Keratinocyte (primary cell): ENCODE results near the gene KCNK18.

ENCODE experiments used
- EZH2 ChIP-seq: IDR thresholded peaks from one replicate; pipeline ENCODE4 v1.6.1; 2012; ENCODE audit warnings: inconsistent platforms, mild to moderate bottlenecking, low read length, moderate library complexity
- TF ChIP-seq, protein P1 (sequence below), 3 experiments: IDR thresholded peaks in 1 of 3; conservative IDR thresholded peaks in 1 of 3; optimal IDR thresholded peaks in 1 of 3; 2 replicates in 2 of 3; 3 replicates in 1 of 3; pipeline versions ENCODE3 to v1.5.1; 2011; ENCODE audit warnings: low read length in 3 of 3, mild to moderate bottlenecking in 3 of 3, moderate library complexity in 2 of 3, control low read depth in 1 of 3, inconsistent platforms in 1 of 3; ENCODE audit not compliant: insufficient read depth in 2 of 3; ENCODE audit errors: extremely low read depth in 1 of 3

DNA sequence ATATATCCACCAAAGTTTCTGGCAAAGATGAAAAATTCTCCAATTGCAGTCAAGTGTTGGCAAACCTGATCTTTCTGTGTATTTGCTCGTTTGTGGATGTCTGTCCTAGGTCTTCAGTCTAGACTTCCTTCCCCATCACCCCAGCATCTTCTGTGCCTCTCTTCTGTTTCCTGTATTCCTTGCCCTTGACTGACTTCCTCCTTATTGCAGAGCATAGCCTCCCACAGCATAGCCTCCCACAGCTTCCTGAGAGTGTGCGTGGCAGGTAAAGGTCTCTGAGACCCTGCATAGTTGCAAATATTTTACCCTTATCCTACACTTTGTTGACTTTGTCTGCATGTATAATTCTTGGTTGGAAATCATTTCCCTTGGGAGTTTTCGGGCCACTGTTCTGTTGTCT is 62.0 kb downstream of the KCNK18 start:
- TF ChIP-seq, protein P1, sequence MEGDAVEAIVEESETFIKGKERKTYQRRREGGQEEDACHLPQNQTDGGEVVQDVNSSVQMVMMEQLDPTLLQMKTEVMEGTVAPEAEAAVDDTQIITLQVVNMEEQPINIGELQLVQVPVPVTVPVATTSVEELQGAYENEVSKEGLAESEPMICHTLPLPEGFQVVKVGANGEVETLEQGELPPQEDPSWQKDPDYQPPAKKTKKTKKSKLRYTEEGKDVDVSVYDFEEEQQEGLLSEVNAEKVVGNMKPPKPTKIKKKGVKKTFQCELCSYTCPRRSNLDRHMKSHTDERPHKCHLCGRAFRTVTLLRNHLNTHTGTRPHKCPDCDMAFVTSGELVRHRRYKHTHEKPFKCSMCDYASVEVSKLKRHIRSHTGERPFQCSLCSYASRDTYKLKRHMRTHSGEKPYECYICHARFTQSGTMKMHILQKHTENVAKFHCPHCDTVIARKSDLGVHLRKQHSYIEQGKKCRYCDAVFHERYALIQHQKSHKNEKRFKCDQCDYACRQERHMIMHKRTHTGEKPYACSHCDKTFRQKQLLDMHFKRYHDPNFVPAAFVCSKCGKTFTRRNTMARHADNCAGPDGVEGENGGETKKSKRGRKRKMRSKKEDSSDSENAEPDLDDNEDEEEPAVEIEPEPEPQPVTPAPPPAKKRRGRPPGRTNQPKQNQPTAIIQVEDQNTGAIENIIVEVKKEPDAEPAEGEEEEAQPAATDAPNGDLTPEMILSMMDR (optimal IDR thresholded peaks at IDR 0.05 in 1 of 3, IDR thresholded peaks at IDR 0.05 in 1 of 3, conservative IDR thresholded peaks at IDR 0.05 in 1 of 3; ENCODE audit: extremely low read depth in 1 of 3, insufficient read depth in 2 of 3, low read length in 3 of 3), result no peak
- TF ChIP-seq EZH2, result no peak
